Keratinocyte (primary cell): Measurements from ENCODE around the gene KDM5B. TPM values are rescaled to one million over a fixed set of nuclear protein-coding genes. Genes with fewer than 3 reads are reported as not detected.

Experiments
- DNase-seq: peaks from one replicate; pipeline ENCODE4 v3.0.0-alpha.2; 2011; ENCODE audit warnings: low read depth, missing footprints, low spot score
- FAIRE-seq: peaks from 2 replicates; lab custom pipeline; 2011; peaks lifted over from hg19 to GRCh38; lab: Jason Lieb, UNC
- H2AFZ ChIP-seq: 2 replicates; pipeline ENCODE4 v1.6.0; 2012; ENCODE audit warnings: low read length, control low read depth, inconsistent platforms; ENCODE audit not compliant: control insufficient read depth
- H3K27ac ChIP-seq: 2 replicates; pipeline ENCODE4 v1.5.1; 2011; ENCODE audit warnings: low read length; ENCODE audit not compliant: control insufficient read depth, insufficient read depth
- H3K27me3 ChIP-seq: 3 replicates; pipeline ENCODE4 v1.6.0; 2011; ENCODE audit warnings: low read length; ENCODE audit not compliant: control insufficient read depth, insufficient read depth; ENCODE audit errors: extremely low read depth
- H3K36me3 ChIP-seq, 2 experiments: 2 replicates in 1 of 2; 3 replicates in 1 of 2; pipeline ENCODE4 v1.5.1; 2011; ENCODE audit warnings: low read length in 2 of 2, mild to moderate bottlenecking in 1 of 2; ENCODE audit not compliant: control insufficient read depth in 2 of 2, insufficient read depth in 2 of 2; ENCODE audit errors: extremely low read depth in 1 of 2
- H3K4me1 ChIP-seq: 3 replicates; pipeline ENCODE4 v1.5.1; 2011; ENCODE audit warnings: low read length; ENCODE audit not compliant: control insufficient read depth, insufficient read depth; ENCODE audit errors: extremely low read depth
- H3K4me2 ChIP-seq: 3 replicates; pipeline ENCODE4 v1.6.0; 2011; ENCODE audit warnings: low read depth, low read length; ENCODE audit not compliant: control insufficient read depth, insufficient read depth; ENCODE audit errors: extremely low read depth
- H3K4me3 ChIP-seq, 3 experiments: fragments of 200-600 bp in 1 of 3; sonication (generic) in 1 of 3; 2 replicates in 2 of 3; 3 replicates in 1 of 3; pipeline ENCODE4 v1.5.1; 2011 to 2016; ENCODE audit warnings: low read length in 3 of 3, mild to moderate bottlenecking in 3 of 3, control low read depth in 2 of 3, inconsistent platforms in 1 of 3, low read depth in 1 of 3, mixed read lengths in 1 of 3, mixed run types in 1 of 3, moderate library complexity in 1 of 3; ENCODE audit not compliant: control insufficient read depth in 2 of 3, insufficient read depth in 2 of 3; ENCODE audit errors: extremely low read depth in 1 of 3
- H3K79me2 ChIP-seq: 2 replicates; pipeline ENCODE4 v1.6.0; 2012; ENCODE audit warnings: low read length; ENCODE audit not compliant: control insufficient read depth, insufficient read depth
- H3K9ac ChIP-seq: 3 replicates; pipeline ENCODE4 v1.6.0; 2011; ENCODE audit warnings: low read length; ENCODE audit not compliant: control insufficient read depth, insufficient read depth; ENCODE audit errors: extremely low read depth
- H3K9me1 ChIP-seq: 3 replicates; pipeline ENCODE4 v1.6.0; 2011; ENCODE audit warnings: low read length; ENCODE audit not compliant: control insufficient read depth, insufficient read depth; ENCODE audit errors: extremely low read depth
- H3K9me3 ChIP-seq: 2 replicates; pipeline ENCODE4 v1.5.1; 2012; ENCODE audit warnings: low read depth, low read length; ENCODE audit not compliant: control insufficient read depth
- H4K20me1 ChIP-seq: 3 replicates; pipeline ENCODE4 v1.6.0; 2011; ENCODE audit warnings: low read length; ENCODE audit not compliant: control insufficient read depth, insufficient read depth; ENCODE audit errors: extremely low read depth
- CTCF ChIP-seq, 3 experiments: IDR thresholded peaks in 1 of 3; conservative IDR thresholded peaks in 1 of 3; optimal IDR thresholded peaks in 1 of 3; 2 replicates in 2 of 3; 3 replicates in 1 of 3; pipeline versions ENCODE3 to v1.5.1; 2011; ENCODE audit warnings: low read length in 3 of 3, mild to moderate bottlenecking in 3 of 3, moderate library complexity in 2 of 3, control low read depth in 1 of 3, inconsistent platforms in 1 of 3; ENCODE audit not compliant: insufficient read depth in 2 of 3; ENCODE audit errors: extremely low read depth in 1 of 3
- EZH2 ChIP-seq: IDR thresholded peaks from one replicate; pipeline ENCODE4 v1.6.1; 2012; ENCODE audit warnings: inconsistent platforms, mild to moderate bottlenecking, low read length, moderate library complexity
- dilution Hi-C: fragments of 300-500 bp; cut with MboI; formaldehyde crosslinking; loops from one replicate; pipeline ENCODE4 v1.7.0; 2020; ENCODE audit warnings: low sequenced_read_pairs; ENCODE audit not compliant: extremely low pct_ligation_motif_present
- polyA plus RNA-seq, 5 experiments: library from polyadenylated mRNA; depleted of rRNA in 3 of 5; stranded (reverse) in 3 of 5; stranded (forward) in 1 of 5; unstranded in 1 of 5; fragments of >200 nt; gene quantifications; 1 replicate in 1 of 5; 2 replicates in 3 of 5; 3 replicates in 1 of 5; pipeline versions ENCODE4 v1.2.1 to v1.2.3, GENCODE V29; 2011 to 2012; ENCODE audit warnings: missing spikeins in 2 of 5, low read depth in 1 of 5, low replicate concordance in 1 of 5

The KDM5B gene
- polyA plus RNA-seq, 1 donor (not counting 4 experiments of a cell fraction or from before 2014, with no cell fraction given), result 60.1 TPM

- Histone ChIP-seq H3K9ac (no peak overlapping the region), H3K9me3 (no peaks in the 10 kb centered on the region), H3K27me3 (peaks cover 23% of the 10 kb centered on the region), H3K9me1 (no peaks in the 10 kb centered on the region), H3K36me3 (no peaks in the 10 kb centered on the region), H3K79me2 (no peaks in the 10 kb centered on the region), H4K20me1 (no peaks in the 10 kb centered on the region), H3K27ac (no peak overlapping the region), H2AFZ (no peak overlapping the region), H3K4me1 (no peaks in the 10 kb centered on the region), H3K4me2 (no peak overlapping the region), H3K4me3 (no peak overlapping the region)
- dilution Hi-C loops, result no loop called here
- no peak for DNase-seq
- FAIRE-seq, result no peak
- no peak for TF ChIP-seq EZH2
- TF ChIP-seq CTCF (optimal IDR thresholded peaks at IDR 0.05 in 1 of 3, IDR thresholded peaks at IDR 0.05 in 1 of 3, conservative IDR thresholded peaks at IDR 0.05 in 1 of 3; ENCODE audit: extremely low read depth in 1 of 3, insufficient read depth in 2 of 3, low read length in 3 of 3), result no peak
Measured at GRCh38 chr1:202691816-202692215, 116.4 kb downstream of the KDM5B start.

DNA sequence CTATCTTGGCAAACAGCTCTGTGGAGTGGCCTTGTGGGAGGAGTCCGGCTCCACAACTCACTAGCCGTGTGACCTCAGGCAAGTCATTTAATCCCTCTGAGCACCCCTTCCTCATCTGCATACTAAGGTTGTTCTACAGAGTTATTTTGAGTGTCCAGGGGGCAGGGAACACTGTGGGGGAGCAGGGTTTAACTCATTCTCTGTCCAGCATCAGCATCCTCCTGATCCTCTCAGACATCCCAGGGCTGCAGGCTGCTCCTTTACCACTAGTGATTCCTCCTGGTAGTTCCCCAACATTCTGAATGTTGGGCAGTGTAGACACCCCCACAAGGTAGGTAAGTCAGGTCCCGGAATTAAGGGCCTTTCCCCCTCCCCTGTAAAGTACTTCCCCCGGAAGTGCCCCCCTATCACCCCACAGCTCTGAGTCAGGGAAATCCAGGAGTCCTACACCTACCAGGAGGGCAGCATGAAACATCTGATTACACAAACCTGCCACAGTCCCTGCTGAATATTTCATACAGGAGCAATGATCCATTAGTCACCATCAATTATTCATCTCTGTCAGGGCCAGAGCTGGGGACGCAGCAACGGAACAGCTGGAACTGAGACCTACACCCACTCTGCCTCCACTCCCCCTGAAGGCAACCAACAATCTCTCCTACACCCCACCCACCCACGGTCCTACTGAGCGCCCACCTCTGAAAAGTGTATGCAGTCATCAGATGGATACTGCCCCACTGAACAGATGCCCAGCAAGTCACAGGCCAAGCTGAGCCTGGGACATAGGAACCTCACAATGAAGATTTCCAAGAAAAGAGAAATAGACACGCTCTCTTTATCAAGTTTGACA lies 118.5 kb downstream of the KDM5B start:
- dilution Hi-C loops, result no loop called here
- FAIRE-seq (no peak), DNase-seq (no peak)
- H3K79me2 ChIP-seq, result no peaks in the 10 kb centered on the region
- no peak overlapping the region for H3K4me3 ChIP-seq
- H3K4me2 ChIP-seq, result no peak overlapping the region
- H4K20me1 ChIP-seq, result no peaks in the 10 kb centered on the region
- TF ChIP-seq EZH2, result no peak
- TF ChIP-seq CTCF (optimal IDR thresholded peaks at IDR 0.05 in 1 of 3, IDR thresholded peaks at IDR 0.05 in 1 of 3, conservative IDR thresholded peaks at IDR 0.05 in 1 of 3; ENCODE audit: extremely low read depth in 1 of 3, insufficient read depth in 2 of 3, low read length in 3 of 3), result no peak
- no peaks in the 10 kb centered on the region for H3K4me1 ChIP-seq
- no peaks in the 10 kb centered on the region for H3K9me3 ChIP-seq
- H3K36me3 ChIP-seq, result no peaks in the 10 kb centered on the region
- H3K9me1 ChIP-seq, result no peaks in the 10 kb centered on the region
- no peak overlapping the region for H3K9ac ChIP-seq
- H3K27ac ChIP-seq, result no peak overlapping the region
- H2AFZ ChIP-seq, result no peak overlapping the region
- peaks cover 21% of the 10 kb centered on the region for H3K27me3 ChIP-seq
